Pons (tissue), 1 donor: ENCODE data around the gene GPR3.
"Not testable (repeated sequence)": the region's sequence is repeated elsewhere in the genome, so short reads cannot be mapped to it uniquely, and the experiment has no call there.

Experiments
- DNase-seq: peaks from one replicate; pipeline ENCODE4 v3.0.0-alpha.2; 2016; ENCODE audit warnings: low spot score

Gene GPR3

DNA sequence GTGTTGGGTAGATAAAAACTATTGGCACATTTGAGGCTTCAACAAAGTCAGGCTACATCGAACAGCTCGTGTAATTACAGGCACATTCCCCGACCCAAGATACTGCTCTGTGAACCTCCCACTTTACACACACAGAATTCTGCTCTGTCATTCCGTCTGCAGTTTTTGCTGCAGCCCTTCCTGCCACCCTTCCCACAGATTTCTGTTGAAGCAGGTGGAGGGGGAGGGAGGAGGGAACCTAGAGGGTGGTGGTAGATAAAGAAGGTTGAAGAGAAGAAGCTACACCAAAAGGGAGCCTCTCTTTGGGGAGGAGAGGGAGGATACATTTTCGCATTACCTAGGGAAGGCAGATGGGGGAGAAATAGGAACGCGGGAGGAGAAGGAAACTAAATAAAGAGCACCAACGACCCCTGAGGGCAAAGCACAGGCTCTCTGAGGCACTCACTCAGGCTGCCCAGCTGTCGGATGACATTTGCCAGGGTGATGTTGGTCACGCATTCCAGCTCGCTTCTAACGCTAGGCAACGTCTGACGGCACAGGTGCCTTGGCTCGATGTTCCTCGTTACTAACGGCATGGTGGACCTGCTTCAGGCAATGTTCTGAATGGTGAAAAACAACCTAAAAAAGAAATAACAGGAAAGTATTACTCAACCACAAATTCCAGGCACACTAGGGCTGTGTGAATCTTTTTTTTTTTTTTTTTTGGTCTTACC, 36.0 kb downstream of the GPR3 start:
- DNase-seq, result peak; percentile 41

DNA sequence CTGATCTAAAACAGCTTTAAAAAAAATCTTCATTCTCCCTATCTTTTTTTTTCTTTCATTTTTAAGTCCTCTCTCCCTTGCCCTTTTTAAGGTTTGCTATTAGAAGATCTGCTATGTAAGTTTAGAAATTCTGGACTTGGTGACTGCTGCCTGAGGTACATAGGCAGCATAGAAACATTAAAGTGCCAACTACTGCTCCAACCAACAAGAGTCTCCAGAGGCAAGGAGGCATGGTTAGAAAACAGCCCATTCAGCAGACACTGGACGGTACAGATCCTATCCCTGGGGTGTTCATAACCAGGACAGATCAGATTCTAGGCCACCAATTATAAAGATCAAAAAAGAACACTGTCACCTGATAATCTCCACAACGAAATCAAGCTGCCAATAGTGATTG, 36.6 kb downstream of the GPR3 start:
- DNase-seq, result no peak

DNA sequence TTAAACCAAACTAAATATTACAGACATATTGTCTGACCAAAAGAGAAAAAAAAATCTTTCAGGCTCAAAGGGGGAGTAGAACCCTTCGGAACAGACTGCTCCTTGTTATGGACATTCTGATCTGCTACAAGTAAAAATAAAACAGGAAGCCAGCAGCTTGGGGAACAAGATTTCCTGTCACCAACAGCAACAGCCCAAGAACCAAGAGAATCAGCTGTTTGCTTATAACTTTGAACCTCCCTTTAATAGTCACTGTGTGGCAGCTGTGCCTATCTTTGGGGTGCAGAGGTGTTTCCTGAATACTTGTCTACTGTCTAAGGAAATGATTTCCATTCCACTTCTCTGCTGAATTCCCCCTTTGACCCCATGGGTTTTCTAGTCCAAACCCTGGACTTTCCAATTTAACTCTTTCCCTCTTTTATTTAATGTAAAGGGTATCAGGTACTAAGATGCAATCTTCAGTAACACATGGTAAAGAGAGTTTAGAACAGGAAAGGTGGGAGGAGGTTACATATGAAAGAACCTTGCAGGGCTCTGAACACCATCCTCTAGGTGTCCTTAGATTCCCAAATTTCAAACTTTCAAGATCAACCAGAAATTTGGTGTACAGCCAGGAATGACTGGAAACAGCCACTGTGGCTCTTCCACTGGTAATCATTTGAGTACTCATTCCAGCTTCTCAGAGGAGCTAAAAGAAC, 38.6 kb downstream of the GPR3 start:
- DNase-seq, result peak; percentile 90

GRCh38 chr1:27431601-27431940, 39.1 kb downstream of the GPR3 start:
- no peak for DNase-seq

DNA sequence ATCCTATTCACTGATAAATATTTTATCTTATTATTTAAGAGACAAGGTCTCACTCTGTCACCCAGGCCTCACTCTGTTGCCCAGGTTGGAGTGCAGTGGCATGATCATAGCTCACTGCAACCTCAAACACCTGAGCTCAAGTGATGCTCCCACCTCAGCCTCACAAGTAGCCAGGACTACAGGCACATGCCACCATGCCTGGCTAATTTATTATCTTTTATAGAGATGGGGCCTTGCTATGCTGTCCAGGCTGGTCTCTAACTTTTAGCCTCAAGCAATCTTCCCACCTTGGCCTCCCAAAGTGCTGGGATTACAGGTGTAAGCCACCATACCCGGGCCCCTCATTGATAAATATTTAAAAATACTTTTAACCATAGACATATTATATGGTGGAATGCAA, 40.3 kb downstream of the GPR3 start:
- DNase-seq, result not testable (repeated sequence)

GRCh38 chr1:27433706-27434105, 41.3 kb downstream of the GPR3 start:
- no peak for DNase-seq

- peak; percentile 82 for DNase-seq
These were observed 43.3 kb downstream of the GPR3 start for GRCh38 chr1:27435566-27436203.

GRCh38 chr1:27436204-27437159, 44.1 kb downstream of the GPR3 start:
- peak; percentile 66 for DNase-seq

DNA sequence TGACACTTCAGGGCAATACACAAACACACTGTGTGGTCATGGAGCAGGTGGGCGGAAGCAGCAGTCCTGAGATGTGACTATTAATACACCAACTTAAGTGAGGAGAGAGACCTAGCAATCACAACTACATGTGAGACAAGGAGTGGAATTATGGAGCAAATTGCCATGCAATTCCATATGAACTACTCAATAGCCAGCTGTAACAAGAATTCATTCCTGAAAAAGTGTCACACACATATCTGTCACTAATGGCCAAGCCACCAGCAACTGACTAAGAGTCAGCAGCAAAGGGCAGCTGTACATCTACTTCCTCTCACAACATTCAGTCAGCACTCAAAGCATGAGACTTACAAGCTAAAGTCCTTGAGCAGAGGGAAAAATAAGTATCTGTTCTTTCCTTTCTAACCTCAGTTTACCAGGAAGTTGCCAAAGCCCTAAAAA, 46.2 kb downstream of the GPR3 start:
- peak; percentile 42 for DNase-seq

GRCh38 chr1:27439150-27439549, 46.7 kb downstream of the GPR3 start:
- DNase-seq, result no peak

GRCh38 chr1:27444632-27445031, 52.2 kb downstream of the GPR3 start:
- no peak for DNase-seq
